Central memory CD8-positive, alpha-beta T cell (primary cell): ENCODE data around the gene HCN1.
"Not testable (repeated sequence)": the region's sequence is repeated elsewhere in the genome, so short reads cannot be mapped to it uniquely, and the experiment has no call there.

Source experiments
- ATAC-seq: fragments of 150-1000 bp; cut with Tn5 transposase; replicated peaks from 2 replicates; pipeline ENCODE4 v1.10.0; 2022; ENCODE audit warnings: mild to moderate bottlenecking, moderate FRiP score, moderate number of reproducible peaks; ENCODE audit not compliant: poor library complexity, severe bottlenecking; ENCODE audit errors: extremely low read depth
- DNase-seq, 2 donors: peaks; one replicate each; pipeline ENCODE4 v3.0.0; 2021; ENCODE audit warnings: low spot score in 2 of 2
- H3K27ac Mint-ChIP-seq: one replicate; pipeline ENCODE4 v1.8.0; 2022; ENCODE audit warnings: low read depth, mild to moderate bottlenecking, moderate library complexity, mixed read lengths
- H3K27me3 Mint-ChIP-seq: one replicate; pipeline ENCODE4 v1.8.0; 2022; ENCODE audit warnings: mixed read lengths
- H3K36me3 Mint-ChIP-seq: one replicate; pipeline ENCODE4 v1.8.0; 2022; ENCODE audit warnings: mild to moderate bottlenecking, moderate library complexity, mixed read lengths; ENCODE audit not compliant: insufficient read depth
- H3K4me1 Mint-ChIP-seq: one replicate; pipeline ENCODE4 v1.8.0; 2022; ENCODE audit warnings: mixed read lengths
- H3K4me3 Mint-ChIP-seq: one replicate; pipeline ENCODE4 v1.8.0; 2022; ENCODE audit warnings: mild to moderate bottlenecking, moderate library complexity, mixed read lengths
- H3K9me3 Mint-ChIP-seq: one replicate; pipeline ENCODE4 v1.8.0; 2022; ENCODE audit warnings: mixed read lengths

HCN1 gene

DNA sequence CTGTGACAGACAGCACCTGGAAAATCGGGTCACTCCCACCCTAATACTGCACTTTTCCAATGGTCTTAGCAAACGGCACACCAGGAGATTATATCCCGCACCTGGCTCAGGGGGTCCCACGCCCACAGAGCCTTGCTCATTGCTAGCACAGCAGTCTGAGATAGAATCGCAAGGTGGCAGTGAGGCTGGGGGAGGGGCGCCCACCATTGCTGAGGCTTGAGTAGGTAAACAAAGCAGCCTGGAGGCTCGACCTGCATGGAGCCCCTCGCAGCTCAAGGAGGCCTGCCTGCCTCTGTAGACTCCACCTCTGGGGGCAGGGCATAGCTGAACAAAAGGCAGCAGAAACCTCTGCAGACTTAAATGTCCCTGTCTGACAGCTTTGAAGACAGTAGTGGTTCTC is 383.6 kb downstream of the HCN1 start:
- not testable (repeated sequence) for ATAC-seq, H3K4me1 Mint-ChIP-seq, H3K27me3 Mint-ChIP-seq, H3K36me3 Mint-ChIP-seq, DNase-seq, H3K27ac Mint-ChIP-seq, H3K4me3 Mint-ChIP-seq
- peaks cover 22% of the 10 kb centered on the region for H3K9me3 Mint-ChIP-seq

GRCh38 chr5:45295231-45295630 is 400.9 kb downstream of the HCN1 start:
- Mint-ChIP-seq H3K27me3 (no peaks in the 10 kb centered on the region), H3K4me1 (no peaks in the 10 kb centered on the region), H3K9me3 (peaks cover 7% of the 10 kb centered on the region), H3K4me3 (no peak overlapping the region), H3K27ac (no peak overlapping the region), H3K36me3 (no peaks in the 10 kb centered on the region)
- ATAC-seq (no peak), DNase-seq (no peak)

GRCh38 chr5:45288746-45289145 is 407.4 kb downstream of the HCN1 start:
- no peak for ATAC-seq
- Mint-ChIP-seq H3K4me1 (no peaks in the 10 kb centered on the region), H3K36me3 (no peaks in the 10 kb centered on the region), H3K4me3 (no peak overlapping the region), H3K27ac (no peak overlapping the region), H3K9me3 (peaks cover 17% of the 10 kb centered on the region), H3K27me3 (no peaks in the 10 kb centered on the region)
- DNase-seq = no peak

- H3K4me3 Mint-ChIP-seq = no peak overlapping the region
- H3K36me3 Mint-ChIP-seq = peaks cover 1% of the 10 kb centered on the region
- H3K9me3 Mint-ChIP-seq = peaks cover 9% of the 10 kb centered on the region
- no peaks in the 10 kb centered on the region for H3K4me1 Mint-ChIP-seq
- ATAC-seq = no peak
- no peak for DNase-seq
- H3K27me3 Mint-ChIP-seq = no peaks in the 10 kb centered on the region
- H3K27ac Mint-ChIP-seq = no peak overlapping the region
These were observed 411.7 kb downstream of the HCN1 start for GRCh38 chr5:45284436-45284835.

GRCh38 chr5:45281081-45281480 is 415.1 kb downstream of the HCN1 start:
- Mint-ChIP-seq H3K9me3 (peaks cover 17% of the 10 kb centered on the region), H3K27me3 (no peaks in the 10 kb centered on the region), H3K27ac (no peak overlapping the region), H3K36me3 (peaks cover 1% of the 10 kb centered on the region), H3K4me3 (no peak overlapping the region), H3K4me1 (no peaks in the 10 kb centered on the region)
- ATAC-seq (no peak), DNase-seq (no peak)

GRCh38 chr5:45279109-45279508 is 417.1 kb downstream of the HCN1 start:
- ATAC-seq (no peak), DNase-seq (no peak)
- Mint-ChIP-seq H3K27me3 (no peaks in the 10 kb centered on the region), H3K4me1 (no peaks in the 10 kb centered on the region), H3K27ac (no peak overlapping the region), H3K36me3 (peaks cover 1% of the 10 kb centered on the region), H3K4me3 (no peak overlapping the region), H3K9me3 (peaks cover 19% of the 10 kb centered on the region)

- no peaks in the 10 kb centered on the region for H3K27me3 Mint-ChIP-seq
- no peak overlapping the region for H3K27ac Mint-ChIP-seq
- no peaks in the 10 kb centered on the region for H3K4me1 Mint-ChIP-seq
- DNase-seq = no peak
- peaks cover 1% of the 10 kb centered on the region for H3K36me3 Mint-ChIP-seq
- no peak for ATAC-seq
- peaks cover 19% of the 10 kb centered on the region for H3K9me3 Mint-ChIP-seq
- no peak overlapping the region for H3K4me3 Mint-ChIP-seq
These were observed 418.3 kb downstream of the HCN1 start for GRCh38 chr5:45277860-45278259.

DNA sequence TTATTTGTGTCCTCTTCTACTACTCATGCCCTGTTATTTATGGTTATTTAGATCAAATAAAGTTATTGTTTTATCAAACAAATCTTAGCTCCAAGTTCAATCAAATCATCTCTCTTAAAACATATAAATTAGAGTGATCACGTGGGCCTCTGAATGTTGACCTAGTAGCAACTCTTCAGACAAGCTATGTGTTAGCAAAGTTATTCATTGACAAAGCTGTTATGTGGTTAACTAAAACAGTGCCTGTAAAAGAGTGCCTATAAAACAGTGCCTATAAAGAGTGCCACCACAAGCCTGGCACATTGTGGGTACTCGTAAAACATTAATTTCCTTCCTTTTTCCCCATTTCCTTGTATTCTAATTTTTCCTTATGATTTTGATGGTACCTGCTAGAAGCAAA is 421.9 kb downstream of the HCN1 start:
- peaks cover 19% of the 10 kb centered on the region for H3K9me3 Mint-ChIP-seq
- H3K4me1 Mint-ChIP-seq = no peaks in the 10 kb centered on the region
- H3K27me3 Mint-ChIP-seq = no peaks in the 10 kb centered on the region
- no peak overlapping the region for H3K27ac Mint-ChIP-seq
- H3K36me3 Mint-ChIP-seq = no peaks in the 10 kb centered on the region
- DNase-seq (no peak), ATAC-seq (no peak)
- H3K4me3 Mint-ChIP-seq = no peak overlapping the region

DNA sequence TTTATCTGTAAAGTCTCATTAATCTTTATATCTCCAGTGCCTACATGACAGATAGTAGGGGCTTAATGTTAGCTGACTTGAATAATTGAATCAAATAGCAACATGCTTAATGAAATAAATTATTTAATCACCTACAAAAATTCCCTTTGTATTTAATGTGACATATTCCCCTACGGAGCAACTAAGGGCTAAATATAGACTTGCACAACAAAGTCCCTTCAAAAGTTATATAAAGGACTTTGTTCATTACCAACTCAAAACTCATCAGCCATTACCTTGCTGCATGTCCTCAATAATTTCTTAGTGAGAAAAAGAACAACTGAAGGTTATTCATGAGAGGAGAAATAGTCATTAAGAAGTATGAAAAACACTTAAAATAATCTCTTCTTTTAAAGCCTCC is 424.6 kb downstream of the HCN1 start:
- DNase-seq (no peak), ATAC-seq (no peak)
- Mint-ChIP-seq H3K4me1 (no peaks in the 10 kb centered on the region), H3K27ac (no peak overlapping the region), H3K4me3 (no peak overlapping the region), H3K27me3 (no peaks in the 10 kb centered on the region), H3K36me3 (no peaks in the 10 kb centered on the region), H3K9me3 (peaks cover 11% of the 10 kb centered on the region)

GRCh38 chr5:45264447-45264846 is 431.7 kb downstream of the HCN1 start:
- ATAC-seq (no peak), DNase-seq (no peak)
- H3K9me3 Mint-ChIP-seq = peaks cover 16% of the 10 kb centered on the region
- H3K27me3 Mint-ChIP-seq = no peaks in the 10 kb centered on the region
- no peaks in the 10 kb centered on the region for H3K36me3 Mint-ChIP-seq
- H3K27ac Mint-ChIP-seq = no peak overlapping the region
- H3K4me3 Mint-ChIP-seq = no peak overlapping the region
- H3K4me1 Mint-ChIP-seq = no peaks in the 10 kb centered on the region

DNA sequence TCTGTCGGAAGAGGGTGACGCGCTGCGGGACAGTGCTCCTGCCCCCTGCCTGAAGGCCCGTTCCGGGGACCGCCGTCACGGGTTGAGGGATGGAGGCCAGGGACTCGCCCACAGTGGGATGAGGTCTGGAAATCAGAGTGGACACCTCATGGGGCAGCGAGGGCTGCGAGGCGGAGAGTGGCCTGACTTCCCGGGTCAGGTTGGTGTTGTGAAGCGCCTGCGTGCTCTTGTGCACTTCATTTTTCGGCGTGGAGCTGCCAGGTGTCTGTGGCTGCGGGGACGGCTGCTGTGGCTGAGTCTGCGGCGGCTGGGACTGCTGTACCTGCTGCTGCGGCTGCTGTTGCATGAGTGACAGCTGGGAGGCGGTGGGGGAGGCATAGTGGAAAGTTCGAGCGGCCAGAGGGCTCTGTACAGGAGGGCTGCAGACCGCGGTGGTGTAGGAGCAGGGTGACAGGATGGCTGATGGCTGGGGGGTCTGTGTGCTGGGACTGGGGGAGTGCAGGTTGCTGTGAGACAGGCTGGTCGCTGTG is 434.1 kb downstream of the HCN1 start:
- ATAC-seq = no peak
- H3K36me3 Mint-ChIP-seq = no peaks in the 10 kb centered on the region
- DNase-seq = no peak
- H3K4me1 Mint-ChIP-seq = no peaks in the 10 kb centered on the region
- H3K27ac Mint-ChIP-seq = no peak overlapping the region
- no peaks in the 10 kb centered on the region for H3K27me3 Mint-ChIP-seq
- H3K9me3 Mint-ChIP-seq = peaks cover 19% of the 10 kb centered on the region
- no peak overlapping the region for H3K4me3 Mint-ChIP-seq

- DNase-seq (no peak), ATAC-seq (no peak)
- Mint-ChIP-seq H3K9me3 (peaks cover 25% of the 10 kb centered on the region), H3K36me3 (no peaks in the 10 kb centered on the region), H3K4me1 (no peaks in the 10 kb centered on the region), H3K27me3 (no peaks in the 10 kb centered on the region), H3K27ac (no peak overlapping the region), H3K4me3 (no peak overlapping the region)
These were observed 435.1 kb downstream of the HCN1 start for GRCh38 chr5:45261125-45261524.

GRCh38 chr5:45260292-45260691 is 435.9 kb downstream of the HCN1 start:
- peaks cover 20% of the 10 kb centered on the region for H3K9me3 Mint-ChIP-seq
- H3K27ac Mint-ChIP-seq = no peak overlapping the region
- no peak for ATAC-seq
- no peak for DNase-seq
- no peaks in the 10 kb centered on the region for H3K27me3 Mint-ChIP-seq
- no peaks in the 10 kb centered on the region for H3K36me3 Mint-ChIP-seq
- no peaks in the 10 kb centered on the region for H3K4me1 Mint-ChIP-seq
- H3K4me3 Mint-ChIP-seq = no peak overlapping the region

DNA sequence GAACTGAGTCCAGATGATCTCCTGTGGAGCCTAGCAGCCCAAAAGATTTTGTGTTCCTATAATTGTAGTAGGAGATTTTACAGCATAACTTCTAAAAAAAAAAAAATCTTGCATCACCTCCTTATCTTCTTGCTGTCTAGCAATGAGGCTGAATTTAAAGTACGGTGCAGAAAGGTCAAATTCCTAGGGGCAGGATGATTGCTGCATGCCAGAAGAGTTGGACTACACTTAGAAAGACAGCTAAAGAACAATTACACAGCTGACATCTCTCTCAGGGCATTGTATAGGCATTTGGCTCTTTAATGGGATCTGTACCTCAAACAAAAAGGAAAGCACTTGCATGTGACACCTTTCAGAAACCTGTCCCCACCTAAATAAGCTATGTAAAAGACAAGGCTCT is 443.2 kb downstream of the HCN1 start:
- no peaks in the 10 kb centered on the region for H3K36me3 Mint-ChIP-seq
- ATAC-seq = no peak
- H3K9me3 Mint-ChIP-seq = peaks cover 16% of the 10 kb centered on the region
- H3K27me3 Mint-ChIP-seq = no peaks in the 10 kb centered on the region
- DNase-seq = no peak
- no peak overlapping the region for H3K4me3 Mint-ChIP-seq
- H3K27ac Mint-ChIP-seq = no peak overlapping the region
- no peaks in the 10 kb centered on the region for H3K4me1 Mint-ChIP-seq
